GM18517 (cell line): ENCODE measurements around the gene PREPL.
"Not testable (repeated sequence)": the region's sequence is repeated elsewhere in the genome, so short reads cannot be mapped to it uniquely, and the experiment has no call there.

Experiments
- ATAC-seq: cut with Tn5 transposase; IDR thresholded peaks from one replicate; pipeline ENCODE4 v1.9.1; 2021; ENCODE audit warnings: mild to moderate bottlenecking, moderate library complexity; ENCODE audit not compliant: unreplicated experiment

PREPL gene

GRCh38 chr2:44349506-44349905 lies 11.8 kb downstream of the PREPL start:
- no peak for ATAC-seq

- ATAC-seq: no peak
These were observed 12.9 kb downstream of the PREPL start for GRCh38 chr2:44348400-44348799.

- ATAC-seq: no peak
These were observed 13.8 kb downstream of the PREPL start for GRCh38 chr2:44347526-44347925.

- no peak for ATAC-seq
These were observed 18.4 kb downstream of the PREPL start for GRCh38 chr2:44342854-44343253.

GRCh38 chr2:44335806-44336538 lies 25.3 kb downstream of the PREPL start:
- ATAC-seq: no peak

- no peak for ATAC-seq
These were observed 27.3 kb downstream of the PREPL start for GRCh38 chr2:44333994-44334393.

GRCh38 chr2:44330801-44331200 lies 30.5 kb downstream of the PREPL start:
- no peak for ATAC-seq

GRCh38 chr2:44329343-44329742 lies 32.0 kb downstream of the PREPL start:
- no peak for ATAC-seq

- no peak for ATAC-seq
These were observed 32.5 kb downstream of the PREPL start for GRCh38 chr2:44328750-44329149.

GRCh38 chr2:44326548-44327264 lies 34.6 kb downstream of the PREPL start:
- ATAC-seq: no peak

- no peak for ATAC-seq
These were observed 35.4 kb downstream of the PREPL start for GRCh38 chr2:44325897-44326296.

- ATAC-seq: no peak
These were observed 36.3 kb downstream of the PREPL start for GRCh38 chr2:44324971-44325426.

GRCh38 chr2:44321360-44321759 lies 39.9 kb downstream of the PREPL start:
- no peak for ATAC-seq

GRCh38 chr2:44320832-44321231 lies 40.5 kb downstream of the PREPL start:
- ATAC-seq: no peak

- no peak for ATAC-seq
These were observed 45.3 kb downstream of the PREPL start for GRCh38 chr2:44315945-44316344.

- ATAC-seq: no peak
These were observed 46.9 kb downstream of the PREPL start for GRCh38 chr2:44314362-44314761.

GRCh38 chr2:44310287-44310686 lies 51.0 kb downstream of the PREPL start:
- no peak for ATAC-seq

- ATAC-seq: no peak
These were observed 55.4 kb downstream of the PREPL start for GRCh38 chr2:44305882-44306281.

- ATAC-seq: no peak
These were observed 57.0 kb downstream of the PREPL start for GRCh38 chr2:44304258-44304657.

GRCh38 chr2:44303766-44304165 lies 57.5 kb downstream of the PREPL start:
- ATAC-seq: not testable (repeated sequence)

- no peak for ATAC-seq
These were observed 60.2 kb downstream of the PREPL start for GRCh38 chr2:44301111-44301510.

- no peak for ATAC-seq
These were observed 61.7 kb downstream of the PREPL start for GRCh38 chr2:44299635-44300034.
